HG02840 (cell line): Measurements from ENCODE around the gene INPP5K.
"Not testable (repeated sequence)": the region's sequence is repeated elsewhere in the genome, so short reads cannot be mapped to it uniquely, and the experiment has no call there.

ENCODE experiments used
- ATAC-seq: cut with Tn5 transposase; IDR thresholded peaks from one replicate; pipeline ENCODE4 v1.9.1; 2021; ENCODE audit warnings: mild to moderate bottlenecking, moderate library complexity, moderate number of reproducible peaks; ENCODE audit not compliant: unreplicated experiment, low FRiP score

Gene INPP5K

GRCh38 chr17:1508709-1509108 lies 7.7 kb downstream of the INPP5K start:
- not testable (repeated sequence) for ATAC-seq

- ATAC-seq: no peak
Observed at GRCh38 chr17:1506649-1507267, 9.7 kb downstream of the INPP5K start.

GRCh38 chr17:1505586-1505985 lies 10.8 kb downstream of the INPP5K start:
- ATAC-seq: no peak

- ATAC-seq: no peak
Observed at GRCh38 chr17:1504866-1505265, 11.5 kb downstream of the INPP5K start.

GRCh38 chr17:1503699-1504098 lies 12.7 kb downstream of the INPP5K start:
- ATAC-seq: no peak

GRCh38 chr17:1498869-1499268 lies 17.5 kb downstream of the INPP5K start:
- no peak for ATAC-seq

- no peak for ATAC-seq
Observed at GRCh38 chr17:1498233-1498632, 18.2 kb downstream of the INPP5K start.

GRCh38 chr17:1497831-1498230 lies 18.6 kb downstream of the INPP5K start:
- no peak for ATAC-seq

- no peak for ATAC-seq
Observed at GRCh38 chr17:1496869-1497268, 19.5 kb downstream of the INPP5K start.

GRCh38 chr17:1495265-1495989 lies 21.0 kb downstream of the INPP5K start:
- ATAC-seq: no peak

GRCh38 chr17:1494736-1495253 lies 21.6 kb downstream of the INPP5K start:
- ATAC-seq: no peak

- no peak for ATAC-seq
Observed at GRCh38 chr17:1494203-1494602, 22.2 kb downstream of the INPP5K start.

GRCh38 chr17:1493291-1493980 lies 23.0 kb downstream of the INPP5K start:
- no peak for ATAC-seq

- ATAC-seq: no peak
Observed at GRCh38 chr17:1492249-1493206, 23.9 kb downstream of the INPP5K start, which contains the start of gene MYO1C. MYO1C (minus strand) TSS chr17:1492686; CDS start chr17:1492487, 199 bp downstream.

GRCh38 chr17:1491443-1492248 lies 24.8 kb downstream of the INPP5K start:
- ATAC-seq: peak; percentile 32

GRCh38 chr17:1490643-1491442 lies 25.6 kb downstream of the INPP5K start:
- no peak for ATAC-seq

- ATAC-seq: no peak
Observed at GRCh38 chr17:1488826-1489270, 27.6 kb downstream of the INPP5K start.
